Activated gamma-delta T cell treated with anti-CD3 and anti-CD28 coated beads, Interleukin-2, amount 50 U/mL, for 16 hours (primary cell): ENCODE data around the gene IL1RAP.

Source experiments
- DNase-seq: peaks from one replicate; pipeline ENCODE4 v3.0.0-alpha.2; 2020; ENCODE audit warnings: low read depth

Gene IL1RAP

GRCh38 chr3:190542846-190543245 is 29.0 kb downstream of the IL1RAP start:
- no peak for DNase-seq

- DNase-seq, result no peak
Observed at GRCh38 chr3:190543671-190544070, 29.8 kb downstream of the IL1RAP start.

- DNase-seq, result no peak
Observed at GRCh38 chr3:190545191-190545590, 31.3 kb downstream of the IL1RAP start.

DNA sequence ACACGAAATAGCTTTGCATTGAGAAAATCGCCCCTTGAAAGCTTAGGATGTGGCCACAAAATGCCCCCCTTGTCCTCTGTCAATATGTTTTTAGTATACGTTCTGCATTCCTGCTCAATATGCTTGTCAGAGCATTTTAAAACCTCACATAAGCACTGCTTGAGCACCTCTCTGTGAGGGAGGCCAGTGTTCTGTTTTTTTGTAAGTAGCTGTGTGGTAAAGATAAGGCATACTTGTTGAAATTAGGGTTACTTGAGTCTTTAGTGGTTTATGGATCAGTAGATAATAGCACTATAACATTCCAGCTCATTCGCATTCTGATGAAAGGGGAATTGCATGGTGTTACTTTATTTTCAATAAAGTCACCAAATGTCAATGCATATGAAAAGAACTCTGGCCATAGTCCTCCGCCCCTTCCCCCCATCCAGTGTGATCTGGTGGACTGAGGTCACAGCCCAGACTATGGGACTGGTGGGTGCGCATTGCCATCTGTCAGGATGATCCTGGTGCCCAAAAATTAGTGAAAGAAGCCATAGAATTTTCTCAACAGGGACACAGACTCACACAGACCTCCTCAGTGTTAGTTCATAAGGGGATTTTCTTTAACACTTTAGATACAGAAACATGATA is 33.1 kb downstream of the IL1RAP start:
- DNase-seq, result no peak

GRCh38 chr3:190548031-190548656 is 34.3 kb downstream of the IL1RAP start:
- DNase-seq, result no peak

DNA sequence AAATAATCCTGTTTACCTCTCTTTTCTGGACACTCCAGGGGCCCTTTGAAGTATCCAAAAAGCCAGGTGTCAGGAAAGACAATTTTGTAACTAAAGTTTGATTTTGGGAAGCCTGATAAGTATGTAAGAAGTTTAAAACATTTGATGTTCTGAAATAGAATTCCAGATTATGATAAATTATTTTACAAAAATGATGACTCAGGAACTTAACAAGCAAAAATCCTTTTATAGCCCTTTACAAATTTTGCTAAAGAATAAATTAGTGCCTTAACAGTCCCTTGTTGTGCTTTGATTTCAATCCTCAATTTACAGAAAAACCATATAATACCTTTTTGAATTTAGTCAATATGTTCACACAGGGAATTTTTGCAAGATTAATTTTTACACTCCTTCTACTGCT is 38.1 kb downstream of the IL1RAP start:
- no peak for DNase-seq

DNA sequence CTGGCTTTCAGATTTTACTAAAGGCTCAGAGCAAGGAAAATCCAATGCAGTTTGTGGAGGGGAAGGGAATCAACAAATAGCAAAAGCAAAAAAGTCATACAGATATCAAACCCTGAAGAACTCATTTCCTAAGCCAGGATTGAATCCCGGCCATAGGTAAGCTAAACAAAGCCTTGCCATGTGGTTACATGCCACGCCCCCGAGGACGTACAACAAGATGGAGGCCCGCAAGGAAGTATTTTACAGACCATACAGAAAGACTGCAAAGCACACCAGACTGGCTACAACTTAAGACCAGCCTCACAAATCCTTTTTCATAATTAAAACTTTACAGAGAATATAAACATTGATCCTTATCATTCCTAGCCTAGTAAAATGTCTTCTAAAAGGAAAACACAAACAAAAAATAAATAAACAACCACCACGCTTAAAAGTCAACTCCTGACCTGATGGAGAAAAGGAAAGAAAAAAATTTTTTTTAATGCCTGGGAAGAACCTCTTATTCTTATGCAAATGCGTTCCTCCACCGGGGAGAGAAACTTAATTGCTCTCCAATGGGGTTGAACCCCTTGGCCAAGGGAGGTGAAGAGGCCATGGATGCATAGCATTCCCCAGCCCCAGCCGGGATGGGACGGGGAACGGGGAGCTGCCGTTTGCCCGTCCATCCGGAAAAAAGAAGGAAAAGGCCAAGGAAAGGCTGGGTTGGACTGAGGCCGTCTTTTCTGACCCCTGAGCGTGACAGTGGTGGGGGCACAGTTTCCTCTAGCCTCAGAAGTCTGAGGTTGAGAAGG is 39.3 kb downstream of the IL1RAP start:
- DNase-seq, result no peak

DNA sequence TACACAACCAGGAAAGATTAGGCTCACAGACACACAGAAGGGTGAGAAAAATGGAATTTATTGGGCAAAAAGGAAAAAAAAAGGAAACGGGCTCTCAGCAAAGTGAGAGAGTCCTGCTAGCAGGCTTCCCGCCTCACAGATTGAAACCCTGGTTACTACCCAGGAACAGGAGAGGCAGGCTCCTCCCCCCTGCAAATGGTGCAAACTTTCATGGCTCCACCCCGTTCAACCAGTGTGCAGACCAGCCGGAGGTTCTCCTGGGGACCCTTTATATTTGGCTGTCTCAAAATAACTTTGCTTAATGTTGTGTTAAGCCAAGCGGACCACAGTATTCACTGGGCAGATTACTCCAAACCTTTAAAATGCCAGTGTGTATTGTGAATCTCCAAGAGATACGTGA is 40.3 kb downstream of the IL1RAP start:
- no peak for DNase-seq

DNA sequence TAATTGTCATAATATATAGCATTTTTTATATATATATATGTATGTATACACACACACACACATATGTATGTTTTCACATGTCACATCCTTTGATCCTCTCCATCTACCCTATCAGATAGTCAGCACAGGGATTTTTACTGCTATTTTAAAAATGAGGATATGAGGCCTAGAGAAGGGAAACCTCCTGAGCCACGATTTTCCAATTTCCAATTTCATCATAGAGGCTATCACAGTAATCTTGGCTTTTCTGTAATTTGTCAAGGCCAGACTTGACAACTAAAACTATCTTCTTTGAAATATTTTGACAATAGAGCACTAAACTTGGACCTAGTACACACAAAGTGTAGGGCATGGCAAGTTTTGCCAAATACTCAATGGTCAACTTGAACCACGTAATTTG is 42.5 kb downstream of the IL1RAP start:
- DNase-seq, result no peak

- no peak for DNase-seq
Observed at GRCh38 chr3:190557296-190557695, 43.4 kb downstream of the IL1RAP start.

DNA sequence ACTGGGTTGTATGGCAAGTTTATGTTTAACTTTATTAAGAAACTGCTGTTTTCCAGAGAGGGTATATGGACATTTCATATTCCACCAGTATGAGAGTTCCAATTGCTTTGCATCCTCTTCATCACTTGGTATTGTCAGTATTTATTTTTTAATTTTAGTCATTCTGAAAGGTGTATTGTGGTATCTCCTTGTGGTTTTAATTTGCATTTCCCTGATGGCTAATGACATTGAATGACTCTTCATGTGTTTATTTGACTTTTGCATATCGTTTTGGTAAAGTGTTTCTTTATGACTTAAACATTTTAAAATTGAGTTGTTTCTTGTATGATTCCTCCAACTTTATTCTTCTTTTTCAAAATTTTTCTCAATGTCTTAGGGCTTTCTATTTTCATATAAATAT is 44.4 kb downstream of the IL1RAP start:
- DNase-seq, result no peak

DNA sequence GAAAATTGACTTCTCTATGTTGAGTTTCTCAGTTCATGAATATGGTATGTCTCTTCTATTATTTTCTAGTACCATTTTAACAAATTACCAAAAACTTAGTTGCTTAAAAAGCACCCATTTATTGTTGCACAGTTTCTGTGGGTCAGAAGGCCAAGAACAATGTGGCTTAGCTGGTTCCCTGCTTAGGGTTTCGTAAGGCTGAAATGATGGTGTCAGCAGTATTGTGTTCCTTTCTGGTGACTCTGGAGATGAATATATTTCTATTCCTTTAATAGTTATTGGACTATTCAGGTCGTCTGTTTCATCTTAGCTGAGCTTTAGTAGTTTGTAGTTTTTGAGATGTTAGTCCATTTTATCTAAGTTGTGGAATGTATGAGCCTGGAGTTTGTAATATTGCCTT is 44.9 kb downstream of the IL1RAP start:
- no peak for DNase-seq

DNA sequence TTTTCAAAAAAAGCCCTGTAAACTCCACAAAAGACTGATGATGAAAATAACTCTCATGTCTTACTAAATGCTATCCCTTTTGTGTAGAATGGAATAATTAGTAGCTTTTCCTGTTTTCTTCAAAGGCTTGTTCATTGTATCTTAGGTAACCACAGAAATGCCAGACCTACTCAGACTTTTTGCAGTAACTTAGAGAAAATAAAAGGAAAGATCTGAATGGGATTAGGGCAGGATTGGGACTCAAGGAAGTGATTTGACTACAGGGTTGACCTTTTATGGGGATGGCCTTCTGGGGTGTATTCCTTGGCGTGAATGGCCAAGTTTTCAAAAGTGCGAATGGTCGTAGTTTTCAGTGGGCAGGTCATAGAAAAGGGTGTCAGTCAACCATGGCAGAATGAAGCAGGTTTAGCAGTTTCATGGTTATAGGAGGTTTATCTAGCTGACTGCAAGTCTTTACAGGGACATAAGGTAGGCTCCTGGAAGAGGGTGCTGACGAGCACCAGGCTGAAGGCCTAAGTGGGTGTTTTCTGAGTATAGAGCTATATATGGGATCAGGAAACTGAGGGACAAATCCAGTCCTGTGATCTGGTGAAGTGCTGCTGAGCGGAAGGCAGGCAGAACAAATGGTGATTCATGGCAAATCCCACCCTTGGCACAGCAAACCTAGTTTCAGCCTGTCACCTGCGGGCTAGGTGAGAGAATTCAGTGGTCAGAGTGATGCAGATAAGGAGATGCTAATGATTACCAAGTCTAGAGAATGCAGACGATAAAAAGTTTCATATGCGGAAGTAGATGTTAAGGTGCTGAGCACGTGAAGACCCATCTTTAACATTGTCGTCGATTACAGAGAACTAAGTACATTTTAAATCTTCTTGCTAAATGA is 46.4 kb downstream of the IL1RAP start:
- no peak for DNase-seq

DNA sequence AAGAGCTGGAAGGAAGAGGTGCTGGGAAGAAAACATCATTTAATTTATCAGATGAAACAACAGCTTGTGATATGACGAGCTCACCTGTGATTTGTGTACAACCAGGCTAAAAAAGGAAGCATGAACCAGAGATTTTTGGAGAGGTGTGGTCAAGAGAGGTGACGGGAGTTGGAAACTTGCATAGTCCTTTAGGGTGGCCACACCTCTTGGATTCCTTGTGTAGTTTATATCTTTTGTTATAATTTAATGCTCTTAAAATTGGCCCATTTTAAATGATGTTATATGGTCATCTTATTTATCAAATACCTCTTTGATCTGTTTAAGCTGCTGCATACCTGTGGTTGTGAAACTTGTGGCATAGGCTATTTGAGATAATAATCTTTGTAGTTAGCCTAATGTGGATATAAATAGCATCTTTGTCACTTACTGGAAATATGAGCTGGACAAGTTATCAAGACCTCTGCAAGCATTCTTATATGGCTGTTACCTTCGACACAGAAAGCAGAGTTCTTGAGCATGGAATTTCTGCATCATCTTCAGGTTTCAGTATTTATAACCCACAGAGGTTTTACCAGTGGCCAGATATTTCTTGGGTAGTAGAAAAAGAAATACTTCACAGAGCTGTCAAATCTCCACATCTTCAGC is 49.1 kb downstream of the IL1RAP start:
- DNase-seq, result no peak

DNA sequence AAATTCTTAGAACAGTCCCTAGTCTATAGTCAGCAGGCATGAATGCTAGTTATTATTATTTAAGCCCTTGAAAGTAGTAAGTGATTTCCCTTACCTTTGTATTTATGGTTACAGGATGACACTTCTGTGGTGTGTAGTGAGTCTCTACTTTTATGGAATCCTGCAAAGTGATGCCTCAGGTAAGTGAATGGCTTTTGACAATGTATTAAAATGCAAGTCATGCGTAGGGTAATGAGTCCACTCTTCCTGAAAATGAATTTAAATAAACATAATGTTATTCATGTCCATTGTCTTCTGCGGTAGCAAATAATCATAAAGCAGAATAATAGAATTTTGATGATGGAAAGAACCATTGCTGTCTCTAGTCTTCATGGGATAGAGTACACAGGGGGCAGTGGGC is 50.3 kb downstream of the IL1RAP start:
- DNase-seq, result no peak

DNA sequence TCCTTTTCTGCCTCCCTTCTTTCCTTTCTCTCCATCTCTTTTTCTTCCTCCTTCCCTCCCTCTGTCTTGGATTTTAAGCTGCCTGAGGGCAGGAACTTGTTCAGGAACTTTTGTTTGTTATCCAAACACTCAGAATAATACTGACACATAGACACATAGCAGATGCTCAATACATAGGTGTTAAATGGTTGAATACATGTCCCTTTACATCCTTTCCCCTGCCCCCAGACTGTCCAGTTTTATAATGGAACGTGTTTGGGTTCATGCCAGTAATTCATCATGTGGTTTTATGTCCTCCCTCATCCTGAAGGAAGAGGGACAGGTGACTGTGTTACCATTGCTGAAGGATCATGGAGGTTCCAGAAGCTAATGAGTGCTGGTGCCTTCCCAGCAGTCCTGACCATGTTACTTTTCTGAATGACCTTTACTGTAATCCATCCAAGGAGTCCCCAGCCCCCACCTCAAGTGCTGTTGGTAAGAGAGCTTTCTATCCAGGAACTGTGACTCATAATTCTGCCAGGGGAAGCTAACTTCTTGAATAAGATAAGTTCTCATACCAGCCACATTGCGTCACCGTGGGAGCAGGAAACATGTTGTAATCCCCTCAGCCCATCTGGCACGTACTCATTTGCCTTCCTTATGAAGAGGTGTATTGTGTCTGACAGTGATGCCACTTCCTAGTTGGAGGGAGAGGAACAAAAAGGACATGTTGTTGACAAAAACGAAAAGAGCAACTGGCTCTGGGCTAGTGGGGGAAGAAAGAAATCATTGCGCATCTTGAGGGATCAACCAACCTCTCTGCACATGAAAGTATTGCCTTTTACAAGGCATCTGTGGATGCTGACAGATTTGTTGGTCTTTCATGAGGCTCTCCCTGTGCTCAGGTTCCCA is 52.4 kb downstream of the IL1RAP start:
- DNase-seq, result no peak

GRCh38 chr3:190568036-190568435 is 54.2 kb downstream of the IL1RAP start:
- DNase-seq, result no peak

DNA sequence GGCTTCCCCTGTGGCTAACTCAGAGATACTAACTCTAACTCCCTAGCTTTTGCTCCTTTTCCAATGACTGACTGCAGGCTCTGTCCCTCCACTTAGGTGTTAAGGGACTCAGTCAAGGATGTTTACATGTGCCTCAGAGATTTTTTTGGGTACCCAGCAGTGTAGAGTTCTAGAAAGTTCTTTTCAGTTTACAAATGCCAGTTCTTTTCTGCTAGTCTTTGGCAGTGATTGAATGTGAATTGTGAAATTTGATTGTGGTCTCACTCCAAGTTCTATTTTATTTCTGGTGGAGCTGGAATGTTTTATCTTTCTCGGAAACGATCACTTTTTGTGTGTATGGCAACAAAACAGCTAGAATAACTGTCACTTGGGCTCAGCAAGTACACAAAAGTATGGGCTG is 60.6 kb downstream of the IL1RAP start:
- DNase-seq, result no peak

GRCh38 chr3:190575437-190576185 is 61.7 kb downstream of the IL1RAP start:
- no peak for DNase-seq

DNA sequence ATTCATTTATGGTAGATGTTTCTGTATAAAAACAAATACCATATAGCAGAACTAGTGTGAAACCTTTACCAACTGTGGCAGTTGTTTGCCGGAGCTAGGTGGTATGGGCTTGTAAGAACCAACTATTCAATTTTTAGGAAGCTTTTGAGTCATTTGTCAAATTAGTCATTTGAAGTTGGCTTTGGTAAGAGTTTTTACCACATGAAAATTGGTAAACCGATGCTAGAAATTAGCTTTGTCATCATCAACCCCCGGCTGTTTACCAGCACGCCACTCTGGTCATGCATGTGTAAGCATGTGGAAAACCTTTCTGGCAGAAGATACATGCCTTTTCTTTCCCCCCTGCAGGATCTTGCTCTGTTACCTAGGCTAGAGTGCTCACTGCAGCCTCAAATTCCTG is 63.3 kb downstream of the IL1RAP start:
- no peak for DNase-seq
